ENCODE results near the gene TOX3. TPM values are rescaled to one million over a fixed set of nuclear protein-coding genes. Genes with fewer than 3 reads are reported as not detected.

Gene TOX3
- total and polyA plus RNA-seq, 2 of the 8 experiments (the other 6 are each of a cell fraction or from before 2014, with no cell fraction given) = 16.7 to 31.2 TPM

DNA sequence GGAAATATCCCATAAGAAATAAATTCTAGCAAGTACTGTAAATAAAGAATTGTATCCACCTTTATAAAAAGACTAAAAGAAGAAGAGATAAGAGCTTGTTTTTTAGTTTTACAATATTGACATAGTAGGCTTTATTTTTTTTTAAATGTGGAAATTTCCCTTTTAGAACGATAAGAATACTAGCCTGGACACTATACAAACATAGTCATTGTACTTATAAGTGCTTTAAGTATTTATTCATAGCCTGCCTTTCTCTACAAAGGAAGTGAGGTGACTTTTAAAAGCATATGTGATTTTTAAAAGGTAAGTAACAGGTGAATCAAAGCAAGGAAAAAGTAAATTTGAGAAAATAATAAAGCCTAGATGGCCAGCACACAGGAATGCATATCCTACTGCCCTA is 17.7 kb downstream of the TOX3 start (continued):
- no peak for TF ChIP-seq MAFK (IDR thresholded peaks at IDR 0.05; ENCODE audit: low read depth, low read length)
- TF ChIP-seq, protein P1, sequence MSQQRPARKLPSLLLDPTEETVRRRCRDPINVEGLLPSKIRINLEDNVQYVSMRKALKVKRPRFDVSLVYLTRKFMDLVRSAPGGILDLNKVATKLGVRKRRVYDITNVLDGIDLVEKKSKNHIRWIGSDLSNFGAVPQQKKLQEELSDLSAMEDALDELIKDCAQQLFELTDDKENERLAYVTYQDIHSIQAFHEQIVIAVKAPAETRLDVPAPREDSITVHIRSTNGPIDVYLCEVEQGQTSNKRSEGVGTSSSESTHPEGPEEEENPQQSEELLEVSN (IDR thresholded peaks at IDR 0.05) = no peak
- TF ChIP-seq NANOG (IDR thresholded peaks at IDR 0.05; ENCODE audit: insufficient read depth, low read depth, low read length, poor library complexity, severe bottlenecking) = no peak
- TF ChIP-seq HDAC2 (IDR thresholded peaks at IDR 0.05; ENCODE audit: borderline replicate concordance in 1 of 2, low read depth in 2 of 2, low read length in 2 of 2) = no peak
- TF ChIP-seq SIRT6 (IDR thresholded peaks at IDR 0.05; ENCODE audit: low read length) = no peak
- no peak for TF ChIP-seq SIN3A (conservative IDR thresholded peaks at IDR 0.05 in 1 of 2, IDR thresholded peaks at IDR 0.05 in 1 of 2; ENCODE audit: low read depth in 1 of 2, low read length in 2 of 2)
- TF ChIP-seq KDM5A (IDR thresholded peaks at IDR 0.05; ENCODE audit: low read length) = no peak
- TF ChIP-seq POLR2AphosphoS5 (IDR thresholded peaks at IDR 0.05; ENCODE audit: low read depth, low read length) = no peak

All from H1 (cell line).